Esophagus squamous epithelium (tissue), 5 donors: Measurements from ENCODE around the gene SPSB4. TPM values are rescaled to one million over a fixed set of nuclear protein-coding genes. Genes with fewer than 3 reads are reported as not detected.

ENCODE experiments used
- DNase-seq: peaks from one replicate; lab custom pipeline; 2025; lab: John Stamatoyannopoulos, UW
- H3K27ac ChIP-seq, 4 donors: fragments of 200-600 bp; sonication (generic); one replicate each; pipeline ENCODE4 v1.5.1; 2016 to 2019; ENCODE audit warnings: mild to moderate bottlenecking in 1 of 4
- H3K27me3 ChIP-seq, 4 donors: fragments of 200-600 bp; sonication (generic); 1 replicate in 3 of 4; 2 replicates in 1 of 4; pipeline versions ENCODE4 v1.5.1 to v1.6.0; 2017 to 2021; ENCODE audit warnings: antibody characterized with exemption in 1 of 4
- H3K36me3 ChIP-seq, 3 donors: fragments of 200-600 bp; sonication (generic); one replicate each; pipeline ENCODE4 v1.5.1; 2016 to 2019
- H3K4me1 ChIP-seq, 3 donors: fragments of 200-600 bp; sonication (generic); one replicate each; pipeline ENCODE4 v1.5.1; 2017 to 2019
- H3K4me3 ChIP-seq, 4 donors: fragments of 200-600 bp; sonication (generic); 1 replicate in 3 of 4; 2 replicates in 1 of 4; pipeline ENCODE4 v1.5.1; 2016 to 2019; ENCODE audit warnings: mild to moderate bottlenecking in 2 of 4, moderate library complexity in 1 of 4
- H3K9me3 ChIP-seq, 3 donors: fragments of 200-600 bp; sonication (generic); one replicate each; pipeline ENCODE4 v1.5.1; 2016 to 2019
- POLR2A ChIP-seq, 4 donors: fragments of 450-650 bp; IDR thresholded peaks; one replicate each; pipeline ENCODE4 v1.6.1; 2017; ENCODE audit warnings: antibody characterized with exemption in 4 of 4, mild to moderate bottlenecking in 4 of 4, moderate library complexity in 3 of 4
- WGBS, 2 donors: methylation state at CpG; one replicate each; pipeline ENCODE4 v1.1.5; 2018; 5-methylcytosine and 5-hydroxymethylcytosine counted together
- intact Hi-C: fragments of 100-400 bp; cut with DNase I; formaldehyde crosslinking; loops from one replicate; pipeline ENCODE4 v1.15.0; 2022
- total RNA-seq, 4 donors: library from RNA; depleted of rRNA; stranded (reverse); fragments of >200 nt; gene quantifications; one replicate each; pipeline ENCODE4 v1.1.0, GENCODE V29; 2016
- TF ChIP-seq, protein P1 (sequence below), 6 experiments: fragments of 450-650 bp in 4 of 6; fragments of 200-600 bp in 2 of 6; sonication (generic) in 2 of 6; IDR thresholded peaks; one replicate each; pipeline ENCODE4 v1.5.1; 2016 to 2019; ENCODE audit warnings: antibody characterized with exemption in 6 of 6, mild to moderate bottlenecking in 4 of 6, moderate library complexity in 4 of 6
- donor health status: DM: yes; HTN: yes; CAD: no.

Gene SPSB4
- total RNA-seq, 4 donors from 2014 or later: not detected

DNA sequence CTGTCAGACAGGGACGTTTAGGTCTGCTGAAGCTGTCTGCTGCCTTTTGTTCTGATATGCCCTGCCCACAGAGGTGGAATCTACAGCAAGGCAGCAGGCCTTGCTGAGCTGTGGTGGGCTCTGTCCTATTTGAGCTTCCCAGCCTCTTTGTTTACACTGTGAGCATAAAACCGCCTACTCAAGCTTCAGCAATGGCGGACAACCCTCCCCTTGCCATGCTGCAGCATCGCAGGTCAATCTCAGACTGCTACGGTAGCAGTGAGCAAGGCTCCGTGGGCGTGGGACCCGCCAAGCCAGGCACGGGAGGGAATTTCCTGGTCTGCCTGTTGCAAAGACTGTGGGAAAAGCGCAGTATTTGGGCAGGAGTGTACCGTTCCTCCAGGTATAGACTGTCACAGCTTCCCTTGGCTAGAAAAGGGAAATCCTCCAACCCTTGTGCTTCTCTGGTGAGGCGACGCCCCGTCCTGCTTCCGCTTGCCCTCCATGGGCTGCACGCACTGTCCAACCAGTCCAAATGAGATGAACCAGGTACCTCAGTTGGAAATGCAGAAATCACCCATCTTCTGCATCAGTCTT is 71.4 kb downstream of the SPSB4 start:
- no peak overlapping the region for H3K27ac ChIP-seq
- WGBS, 2 donors: 78 to 85% methylated on average over 7 to 9 of the region's 16 CpGs
- H3K27me3 ChIP-seq: peaks cover 0 to 23% (median 0%) of the 10 kb centered on the region in 4 donors
- TF ChIP-seq, protein P1, sequence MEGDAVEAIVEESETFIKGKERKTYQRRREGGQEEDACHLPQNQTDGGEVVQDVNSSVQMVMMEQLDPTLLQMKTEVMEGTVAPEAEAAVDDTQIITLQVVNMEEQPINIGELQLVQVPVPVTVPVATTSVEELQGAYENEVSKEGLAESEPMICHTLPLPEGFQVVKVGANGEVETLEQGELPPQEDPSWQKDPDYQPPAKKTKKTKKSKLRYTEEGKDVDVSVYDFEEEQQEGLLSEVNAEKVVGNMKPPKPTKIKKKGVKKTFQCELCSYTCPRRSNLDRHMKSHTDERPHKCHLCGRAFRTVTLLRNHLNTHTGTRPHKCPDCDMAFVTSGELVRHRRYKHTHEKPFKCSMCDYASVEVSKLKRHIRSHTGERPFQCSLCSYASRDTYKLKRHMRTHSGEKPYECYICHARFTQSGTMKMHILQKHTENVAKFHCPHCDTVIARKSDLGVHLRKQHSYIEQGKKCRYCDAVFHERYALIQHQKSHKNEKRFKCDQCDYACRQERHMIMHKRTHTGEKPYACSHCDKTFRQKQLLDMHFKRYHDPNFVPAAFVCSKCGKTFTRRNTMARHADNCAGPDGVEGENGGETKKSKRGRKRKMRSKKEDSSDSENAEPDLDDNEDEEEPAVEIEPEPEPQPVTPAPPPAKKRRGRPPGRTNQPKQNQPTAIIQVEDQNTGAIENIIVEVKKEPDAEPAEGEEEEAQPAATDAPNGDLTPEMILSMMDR (IDR thresholded peaks at IDR 0.05): no peak
- no peak for TF ChIP-seq POLR2A (IDR thresholded peaks at IDR 0.05)
- no peak overlapping the region for H3K4me3 ChIP-seq
- no peaks in the 10 kb centered on the region for H3K4me1 ChIP-seq
- DNase-seq: no peak
- intact Hi-C loops: no loop called here
- H3K9me3 ChIP-seq: no peaks in the 10 kb centered on the region
- no peaks in the 10 kb centered on the region for H3K36me3 ChIP-seq

DNA sequence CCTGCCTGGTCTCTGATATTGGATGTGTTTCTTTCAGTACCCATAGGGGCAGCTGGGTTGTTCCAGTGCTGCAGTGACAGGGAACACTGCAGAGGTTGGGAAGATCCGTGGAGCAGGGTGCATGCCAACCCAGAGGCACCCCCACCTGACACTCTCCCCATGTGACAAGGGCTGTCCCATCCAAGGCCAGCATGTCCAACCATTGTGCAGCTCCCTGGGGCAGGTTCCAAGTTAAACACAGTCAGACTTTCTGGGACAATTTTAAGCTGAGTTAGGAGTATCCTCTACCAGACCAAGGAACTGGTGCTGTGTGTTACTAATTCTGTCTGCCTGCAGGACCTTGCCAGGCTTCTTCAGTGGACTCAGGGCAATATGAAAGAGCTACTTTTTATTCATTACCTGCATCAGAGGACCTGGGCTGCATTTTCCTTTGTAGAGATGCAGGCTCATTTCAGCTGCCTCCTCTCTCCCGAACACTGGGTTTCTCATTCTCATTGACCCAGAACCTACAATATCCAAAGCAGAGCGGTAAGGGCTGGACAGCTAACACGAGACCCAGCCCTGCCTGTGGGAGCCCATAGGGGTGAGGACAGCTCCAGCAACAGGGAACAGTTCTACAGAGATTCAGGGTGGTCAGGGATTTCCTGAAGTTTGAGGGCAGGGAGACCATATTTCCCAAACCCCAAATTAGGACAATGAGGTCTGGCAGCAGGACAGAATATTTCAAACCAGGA is 72.7 kb downstream of the SPSB4 start:
- TF ChIP-seq POLR2A (IDR thresholded peaks at IDR 0.05): no peak
- TF ChIP-seq, protein P1 (IDR thresholded peaks at IDR 0.05): no peak
- intact Hi-C loops: no loop called here
- no peaks in the 10 kb centered on the region for H3K36me3 ChIP-seq
- no peak for DNase-seq
- no peak overlapping the region for H3K4me3 ChIP-seq
- H3K27ac ChIP-seq: no peak overlapping the region
- no peaks in the 10 kb centered on the region for H3K9me3 ChIP-seq
- H3K4me1 ChIP-seq: no peaks in the 10 kb centered on the region
- peaks cover 0 to 23% (median 0%) of the 10 kb centered on the region in 4 donors for H3K27me3 ChIP-seq
- WGBS, 2 donors: 63% methylated on average over 1 of the region's 4 CpGs; no CpG with 5 or more reads in 1 of the 2 donors

DNA sequence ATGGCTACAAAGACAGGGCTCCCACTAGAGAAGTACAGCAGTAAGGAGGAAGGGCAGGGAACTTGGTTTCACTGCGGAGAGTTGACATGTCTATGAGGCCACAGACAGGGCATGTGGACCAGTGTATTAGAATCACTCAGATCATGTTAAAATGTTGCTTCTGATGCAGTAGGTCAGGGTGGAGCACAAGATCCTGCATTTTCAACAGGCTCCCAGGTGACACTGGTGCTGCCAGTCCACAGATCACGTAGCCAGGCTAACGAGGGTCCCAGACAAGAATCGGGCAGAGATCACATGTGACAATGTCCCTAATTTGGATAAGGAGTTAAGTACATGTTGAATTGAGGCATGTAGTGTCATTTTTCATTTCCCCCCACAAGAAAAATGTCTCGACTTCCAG is 73.6 kb downstream of the SPSB4 start:
- TF ChIP-seq POLR2A (IDR thresholded peaks at IDR 0.05): no peak
- DNase-seq: no peak
- Histone ChIP-seq H3K4me3 (no peak overlapping the region), H3K36me3 (no peaks in the 10 kb centered on the region), H3K9me3 (no peaks in the 10 kb centered on the region), H3K4me1 (no peaks in the 10 kb centered on the region), H3K27ac (no peak overlapping the region), H3K27me3 (peaks cover 0 to 23% (median 0%) of the 10 kb centered on the region in 4 donors)
- whole genome bisulfite sequencing, 2 donors: 75 to 84% methylated on average over 5 of the region's 5 CpGs
- intact Hi-C loops: no loop called here

DNA sequence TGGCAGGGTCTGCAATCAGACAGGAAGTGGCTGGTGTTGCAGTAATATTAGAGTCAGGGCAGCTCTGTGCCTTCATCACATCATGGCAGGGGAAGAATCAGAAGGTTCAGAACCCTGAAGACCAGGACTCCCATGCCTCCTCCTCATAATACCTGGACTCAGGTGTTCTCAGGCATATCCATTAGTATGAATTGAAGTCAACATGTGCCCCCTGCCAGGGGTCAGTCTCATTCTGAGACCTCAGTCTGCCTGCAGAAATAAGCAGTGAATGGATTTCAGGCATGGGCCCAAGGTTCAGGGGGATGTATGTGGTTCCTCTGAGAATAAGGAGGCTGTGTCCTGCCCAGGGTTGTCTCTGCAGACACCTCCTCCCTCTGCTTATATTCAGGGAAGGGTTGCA is 74.2 kb downstream of the SPSB4 start:
- no peak for DNase-seq
- TF ChIP-seq POLR2A (IDR thresholded peaks at IDR 0.05): no peak
- TF ChIP-seq, protein P1 (IDR thresholded peaks at IDR 0.05): no peak
- intact Hi-C loops: no loop called here

DNA sequence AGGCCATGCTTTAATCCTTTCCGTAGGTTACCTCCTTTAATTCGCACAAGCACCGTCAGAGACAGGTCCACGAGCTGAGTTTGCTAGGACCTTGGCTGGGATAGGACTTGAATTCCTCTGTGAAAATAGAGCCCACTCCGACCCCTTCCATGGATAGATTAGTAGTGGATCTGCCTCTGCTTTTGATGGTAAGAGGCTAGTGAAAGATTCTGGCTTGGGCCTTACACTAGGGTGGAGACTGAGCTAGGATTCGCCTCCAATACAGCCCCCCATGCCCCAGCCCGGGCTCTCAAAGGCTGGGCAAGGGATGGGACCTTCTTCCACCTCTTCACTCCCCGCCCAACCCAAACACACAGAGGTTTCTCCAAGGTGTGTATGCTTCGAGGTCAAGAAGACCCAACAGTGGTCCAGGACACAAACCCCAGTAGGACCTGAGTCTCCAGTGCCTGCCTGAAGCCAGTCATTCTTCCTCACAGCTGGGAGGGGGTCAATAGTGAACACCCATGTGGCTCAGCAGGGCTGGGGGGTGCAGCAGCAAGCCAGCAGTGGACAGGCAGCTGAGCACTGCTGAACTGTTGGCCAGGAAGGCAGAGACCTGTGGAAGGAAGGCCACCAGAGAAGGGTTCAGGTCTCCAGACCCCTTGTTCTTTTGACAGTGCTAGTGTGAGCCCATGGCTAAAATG is 75.7 kb downstream of the SPSB4 start:
- TF ChIP-seq POLR2A (IDR thresholded peaks at IDR 0.05): no peak
- TF ChIP-seq, protein P1 (IDR thresholded peaks at IDR 0.05): no peak
- Histone ChIP-seq H3K27me3 (peaks cover 0 to 23% (median 0%) of the 10 kb centered on the region in 4 donors), H3K4me3 (no peak overlapping the region), H3K27ac (no peak overlapping the region), H3K36me3 (no peaks in the 10 kb centered on the region), H3K4me1 (no peaks in the 10 kb centered on the region), H3K9me3 (no peaks in the 10 kb centered on the region)
- WGBS, 2 donors: 78 to 89% methylated on average over 6 to 9 of the region's 9 CpGs
- no peak for DNase-seq
- intact Hi-C loops: no loop called here

More for the DNA sequence above, 74.2 kb downstream of the SPSB4 start:
- no peaks in the 10 kb centered on the region for H3K36me3 ChIP-seq
- H3K9me3 ChIP-seq: no peaks in the 10 kb centered on the region
- no peak overlapping the region for H3K27ac ChIP-seq
- peaks cover 0 to 23% (median 0%) of the 10 kb centered on the region in 4 donors for H3K27me3 ChIP-seq
- H3K4me1 ChIP-seq: no peaks in the 10 kb centered on the region
- no peak overlapping the region for H3K4me3 ChIP-seq
